Thyroid gland (tissue), 4 donors: ENCODE data around the gene MYO18B. TPM values are rescaled to one million over a fixed set of nuclear protein-coding genes. Genes with fewer than 3 reads are reported as not detected.

Experiments
- DNase-seq, 2 donors: peaks; one replicate each; pipeline ENCODE4 v3.0.0-alpha.2; 2019
- H3K27ac ChIP-seq, 3 donors: fragments of 200-600 bp; sonication (generic); 1 replicate in 2 of 3; 2 replicates in 1 of 3; pipeline ENCODE4 v1.5.1; 2016 to 2019; ENCODE audit warnings: mild to moderate bottlenecking in 1 of 3, moderate library complexity in 1 of 3
- H3K27me3 ChIP-seq: fragments of 200-600 bp; sonication (generic); one replicate; pipeline ENCODE4 v1.5.1; 2019
- H3K36me3 ChIP-seq, 2 donors: fragments of 200-600 bp; sonication (generic); one replicate each; pipeline ENCODE4 v1.5.1; 2016 to 2019
- H3K4me1 ChIP-seq, 2 donors: fragments of 200-600 bp; sonication (generic); one replicate each; pipeline ENCODE4 v1.5.1; 2017 to 2019
- H3K4me3 ChIP-seq, 3 donors: fragments of 200-600 bp; sonication (generic); replicated peaks in 1 of 3; 1 replicate in 2 of 3; 2 replicates in 1 of 3; pipeline ENCODE4 v1.5.1; 2016; ENCODE audit warnings: mild to moderate bottlenecking in 1 of 3
- H3K9me3 ChIP-seq: fragments of 200-600 bp; sonication (generic); one replicate; pipeline ENCODE4 v1.5.1; 2017
- POLR2A ChIP-seq, 2 donors: fragments of 450-650 bp; IDR thresholded peaks; one replicate each; pipeline ENCODE4 v1.6.1; 2017; ENCODE audit warnings: antibody characterized with exemption in 2 of 2, mild to moderate bottlenecking in 2 of 2, moderate library complexity in 1 of 2
- WGBS, 2 donors: methylation state at CpG; one replicate each; pipeline ENCODE4 v1.1.5; 2017; 5-methylcytosine and 5-hydroxymethylcytosine counted together
- intact Hi-C: fragments of 100-400 bp; cut with DNase I; formaldehyde crosslinking; loops from one replicate; pipeline ENCODE4 v1.15.1; 2023
- total RNA-seq, 4 donors: library from RNA; depleted of rRNA; stranded (reverse); fragments of >200 nt; gene quantifications; one replicate each; pipeline ENCODE4 v1.2.3, GENCODE V29; 2016
- TF ChIP-seq, protein P1 (sequence below), 6 experiments: fragments of 200-600 bp in 3 of 6; fragments of 450-650 bp in 3 of 6; sonication (generic) in 3 of 6; IDR thresholded peaks; one replicate each; pipeline ENCODE4 v1.5.1; 2016 to 2019; ENCODE audit warnings: antibody characterized with exemption in 6 of 6, mild to moderate bottlenecking in 2 of 6, inconsistent platforms in 1 of 6, moderate library complexity in 1 of 6

MYO18B gene
- total RNA-seq, 4 donors from 2014 or later, result 0.33 TPM; not detected in 3

DNA sequence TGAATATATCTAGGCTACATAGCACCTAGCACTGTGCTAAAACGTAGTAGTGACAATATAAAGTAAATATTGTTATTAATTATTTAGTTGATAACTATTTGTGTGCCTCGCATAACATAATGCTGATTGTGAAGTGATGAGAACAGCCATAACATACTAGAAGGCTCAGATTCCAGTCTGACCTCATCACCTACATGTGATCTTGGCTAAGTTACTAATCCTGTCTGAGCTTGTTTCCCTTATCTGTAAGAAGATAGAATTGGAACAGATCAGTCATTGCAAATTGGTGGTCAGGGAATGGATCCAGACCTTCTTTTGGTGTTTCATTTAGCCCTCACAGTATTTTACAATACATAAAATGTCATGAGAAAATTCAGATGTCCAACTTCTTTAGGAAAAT lies 323.9 kb downstream of the MYO18B start:
- H3K9me3 ChIP-seq, result no peaks in the 10 kb centered on the region
- no peak overlapping the region for H3K4me3 ChIP-seq
- WGBS, 2 donors, result 60 to 65% methylated on average over 2 of the region's 2 CpGs
- H3K4me1 ChIP-seq, result no peaks in the 10 kb centered on the region
- TF ChIP-seq, protein P1, sequence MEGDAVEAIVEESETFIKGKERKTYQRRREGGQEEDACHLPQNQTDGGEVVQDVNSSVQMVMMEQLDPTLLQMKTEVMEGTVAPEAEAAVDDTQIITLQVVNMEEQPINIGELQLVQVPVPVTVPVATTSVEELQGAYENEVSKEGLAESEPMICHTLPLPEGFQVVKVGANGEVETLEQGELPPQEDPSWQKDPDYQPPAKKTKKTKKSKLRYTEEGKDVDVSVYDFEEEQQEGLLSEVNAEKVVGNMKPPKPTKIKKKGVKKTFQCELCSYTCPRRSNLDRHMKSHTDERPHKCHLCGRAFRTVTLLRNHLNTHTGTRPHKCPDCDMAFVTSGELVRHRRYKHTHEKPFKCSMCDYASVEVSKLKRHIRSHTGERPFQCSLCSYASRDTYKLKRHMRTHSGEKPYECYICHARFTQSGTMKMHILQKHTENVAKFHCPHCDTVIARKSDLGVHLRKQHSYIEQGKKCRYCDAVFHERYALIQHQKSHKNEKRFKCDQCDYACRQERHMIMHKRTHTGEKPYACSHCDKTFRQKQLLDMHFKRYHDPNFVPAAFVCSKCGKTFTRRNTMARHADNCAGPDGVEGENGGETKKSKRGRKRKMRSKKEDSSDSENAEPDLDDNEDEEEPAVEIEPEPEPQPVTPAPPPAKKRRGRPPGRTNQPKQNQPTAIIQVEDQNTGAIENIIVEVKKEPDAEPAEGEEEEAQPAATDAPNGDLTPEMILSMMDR (IDR thresholded peaks at IDR 0.05), result no peak
- TF ChIP-seq POLR2A (IDR thresholded peaks at IDR 0.05), result no peak
- H3K27ac ChIP-seq, result no peak overlapping the region
- DNase-seq, result no peak
- H3K36me3 ChIP-seq, result no peaks in the 10 kb centered on the region
- intact Hi-C loops, result no loop called here
- no peaks in the 10 kb centered on the region for H3K27me3 ChIP-seq

DNA sequence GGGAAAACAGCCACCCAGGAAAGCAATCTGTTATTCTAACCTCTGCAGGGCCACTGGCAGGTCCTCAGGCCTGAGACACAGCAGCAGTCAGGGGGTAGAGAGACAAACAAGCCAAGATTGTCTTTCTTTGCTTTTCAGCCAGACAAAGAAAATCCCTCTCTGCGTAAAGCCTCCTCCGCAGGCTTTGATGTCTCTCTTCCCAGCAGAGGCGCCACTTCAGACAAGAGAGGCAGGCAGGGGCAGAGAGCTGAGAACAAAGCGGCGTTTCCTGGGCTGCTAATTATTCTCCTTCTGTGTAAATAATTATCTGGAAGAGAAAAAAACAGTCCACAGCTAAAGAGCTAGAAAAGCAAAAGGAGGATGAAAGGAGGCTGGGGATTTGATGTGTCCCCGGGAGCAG lies 324.5 kb downstream of the MYO18B start:
- no peaks in the 10 kb centered on the region for H3K9me3 ChIP-seq
- no peak for TF ChIP-seq POLR2A (IDR thresholded peaks at IDR 0.05)
- TF ChIP-seq, protein P1 (IDR thresholded peaks at IDR 0.05), result no peak
- intact Hi-C loops, result no loop called here
- H3K4me3 ChIP-seq, result no peak overlapping the region
- no peaks in the 10 kb centered on the region for H3K27me3 ChIP-seq
- 8 to 15% methylated on average over 6 of the region's 6 CpGs for WGBS, 2 donors
- H3K36me3 ChIP-seq, result no peaks in the 10 kb centered on the region
- H3K27ac ChIP-seq, result no peak overlapping the region
- DNase-seq, result no peak
- H3K4me1 ChIP-seq, result no peaks in the 10 kb centered on the region

DNA sequence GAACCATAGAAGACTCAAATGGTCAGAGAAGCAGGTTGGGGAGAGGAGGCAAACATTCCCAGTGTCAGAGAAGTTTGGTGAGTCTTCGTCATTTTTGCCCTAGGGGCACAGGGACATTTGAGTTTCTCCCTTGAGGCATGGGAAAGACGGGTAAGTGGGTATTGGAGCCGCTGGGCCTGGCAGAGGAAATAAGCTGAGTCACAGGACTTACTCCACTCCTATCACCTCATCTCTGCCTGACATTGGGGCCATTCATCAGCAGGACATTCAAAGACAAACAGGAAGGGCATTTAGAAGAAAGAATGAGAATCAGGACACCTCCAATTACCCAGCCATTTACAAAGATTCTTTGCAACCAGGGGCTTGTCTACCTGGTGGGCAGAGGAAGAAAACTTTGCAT lies 326.6 kb downstream of the MYO18B start:
- TF ChIP-seq, protein P1 (IDR thresholded peaks at IDR 0.05), result no peak
- TF ChIP-seq POLR2A (IDR thresholded peaks at IDR 0.05), result no peak
- H3K9me3 ChIP-seq, result no peaks in the 10 kb centered on the region
- intact Hi-C loops, result no loop called here
- no peaks in the 10 kb centered on the region for H3K27me3 ChIP-seq
- no peak overlapping the region for H3K4me3 ChIP-seq
- WGBS, 2 donors, result 37 to 43% methylated on average over 3 of the region's 3 CpGs
- DNase-seq, result no peak
- no peak overlapping the region for H3K27ac ChIP-seq
- no peaks in the 10 kb centered on the region for H3K4me1 ChIP-seq
- no peaks in the 10 kb centered on the region for H3K36me3 ChIP-seq

DNA sequence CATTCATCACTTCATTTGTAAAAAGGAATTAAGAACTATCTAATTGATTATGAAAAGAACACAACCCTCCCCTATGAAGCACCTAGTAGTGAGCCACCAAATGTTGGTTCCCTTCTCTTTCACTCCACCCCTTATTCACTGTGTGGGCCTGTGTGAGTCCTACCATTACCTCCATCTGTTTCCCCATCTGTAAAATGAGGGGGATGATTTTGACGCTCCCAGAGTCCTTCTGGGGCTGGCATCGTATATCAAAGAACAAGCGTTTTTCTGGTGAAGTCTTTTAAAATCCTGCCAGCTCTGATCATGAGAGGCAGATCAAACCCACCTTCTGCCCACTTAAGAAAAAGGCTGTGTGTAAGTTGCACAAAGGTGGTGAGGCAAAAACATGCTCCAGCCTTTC lies 330.6 kb downstream of the MYO18B start:
- intact Hi-C loops, result no loop called here
- no peaks in the 10 kb centered on the region for H3K27me3 ChIP-seq
- no peaks in the 10 kb centered on the region for H3K4me1 ChIP-seq
- H3K4me3 ChIP-seq, result no peak overlapping the region
- no peak for TF ChIP-seq POLR2A (IDR thresholded peaks at IDR 0.05)
- TF ChIP-seq, protein P1 (IDR thresholded peaks at IDR 0.05), result no peak
- no peak for DNase-seq
- H3K36me3 ChIP-seq, result no peaks in the 10 kb centered on the region
- no peak overlapping the region for H3K27ac ChIP-seq
- no peaks in the 10 kb centered on the region for H3K9me3 ChIP-seq
- WGBS, 2 donors, result 70 to 80% methylated on average over 3 of the region's 3 CpGs

DNA sequence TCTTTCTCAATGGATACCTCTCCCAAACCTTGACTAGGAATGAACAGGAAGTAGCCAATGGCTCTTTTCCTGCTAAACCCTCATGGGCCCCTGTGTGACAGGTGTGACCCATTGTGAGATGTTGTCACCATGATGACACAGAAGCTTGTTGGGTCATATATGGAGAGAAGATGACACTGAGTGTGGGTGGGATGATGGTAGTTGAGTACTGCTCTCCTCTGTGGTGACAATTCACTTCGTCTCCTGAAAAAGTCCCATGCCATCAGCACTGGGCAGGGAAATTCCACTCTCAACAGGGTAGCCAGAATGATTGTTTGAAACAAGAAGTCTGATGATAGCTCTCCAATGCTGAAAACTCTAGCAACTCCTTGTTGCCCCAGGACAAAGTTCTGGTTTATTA lies 333.3 kb downstream of the MYO18B start:
- Histone ChIP-seq H3K36me3 (no peaks in the 10 kb centered on the region), H3K27me3 (no peaks in the 10 kb centered on the region), H3K9me3 (no peaks in the 10 kb centered on the region), H3K27ac (no peak overlapping the region), H3K4me1 (no peaks in the 10 kb centered on the region), H3K4me3 (no peak overlapping the region)
- DNase-seq, result no peak
- WGBS, 2 donors, result 67 to 71% methylated on average over 1 of the region's 1 CpG
- intact Hi-C loops, result no loop called here
- no peak for TF ChIP-seq POLR2A (IDR thresholded peaks at IDR 0.05)
- TF ChIP-seq, protein P1 (IDR thresholded peaks at IDR 0.05), result no peak
